Lower leg skin (tissue), 4 donors: ENCODE measurements around the gene TMCC1. TPM values are rescaled to one million over a fixed set of nuclear protein-coding genes. Genes with fewer than 3 reads are reported as not detected.
"Not testable (repeated sequence)": the region's sequence is repeated elsewhere in the genome, so short reads cannot be mapped to it uniquely, and the experiment has no call there.

Experiments used
- DNase-seq, 2 donors: peaks; one replicate each; pipeline ENCODE4 v3.0.0-alpha.2; 2019; ENCODE audit warnings: low spot score in 2 of 2
- H3K4me3 ChIP-seq: fragments of 200-600 bp; sonication (generic); 2 replicates; pipeline ENCODE4 v1.5.1; 2017; ENCODE audit warnings: mild to moderate bottlenecking, low read depth; ENCODE audit not compliant: poor library complexity, severe bottlenecking
- CTCF ChIP-seq, 3 donors: fragments of 450-650 bp; IDR thresholded peaks; one replicate each; pipeline ENCODE4 v1.5.1; 2016; ENCODE audit warnings: antibody characterized with exemption in 3 of 3, mild to moderate bottlenecking in 3 of 3, moderate library complexity in 2 of 3
- POLR2A ChIP-seq, 2 donors: fragments of 450-650 bp; IDR thresholded peaks; one replicate each; pipeline ENCODE4 v1.6.1; 2016 to 2017; ENCODE audit warnings: antibody characterized with exemption in 2 of 2, mild to moderate bottlenecking in 1 of 2, moderate library complexity in 1 of 2
- WGBS, 2 donors: methylation state at CpG; one replicate each; pipeline ENCODE4 v1.1.5; 2018; 5-methylcytosine and 5-hydroxymethylcytosine counted together
- intact Hi-C: fragments of 100-400 bp; cut with DNase I; formaldehyde crosslinking; loops from one replicate; pipeline ENCODE4 v1.15.0; 2023; ENCODE audit warnings: low total_unique reads
- total RNA-seq, 4 donors: library from RNA; depleted of rRNA; stranded (reverse); fragments of >200 nt; gene quantifications; one replicate each; pipeline ENCODE4 v1.1.0, GENCODE V29; 2016

TMCC1 gene
- total RNA-seq, 4 donors from 2014 or later, result 15.1 to 28.6 (median 18.8) TPM

GRCh38 chr3:129701161-129701560, 192.3 kb downstream of the TMCC1 start:
- no peak overlapping the region for H3K4me3 ChIP-seq
- intact Hi-C loops, result no loop called here
- no peak for DNase-seq
- WGBS, 2 donors, result 94 to 97% methylated on average over 4 of the region's 4 CpGs
- TF ChIP-seq CTCF (IDR thresholded peaks at IDR 0.05) (no peak), POLR2A (IDR thresholded peaks at IDR 0.05) (no peak)

GRCh38 chr3:129699612-129700011, 193.9 kb downstream of the TMCC1 start:
- TF ChIP-seq POLR2A (IDR thresholded peaks at IDR 0.05) (no peak), CTCF (IDR thresholded peaks at IDR 0.05) (no peak)
- WGBS, 2 donors, result 88 to 96% methylated on average over 1 of the region's 1 CpG
- H3K4me3 ChIP-seq, result no peak overlapping the region
- DNase-seq, result no peak
- intact Hi-C loops, result no loop called here

GRCh38 chr3:129699199-129699598, 194.3 kb downstream of the TMCC1 start:
- no peak for DNase-seq
- WGBS, 2 donors, result 85% methylated on average over 4 of the region's 4 CpGs
- TF ChIP-seq POLR2A (IDR thresholded peaks at IDR 0.05) (no peak), CTCF (IDR thresholded peaks at IDR 0.05) (no peak)
- intact Hi-C loops, result no loop called here
- H3K4me3 ChIP-seq, result no peak overlapping the region

GRCh38 chr3:129697229-129697969, 196.1 kb downstream of the TMCC1 start:
- 97 to 99% methylated on average over 6 of the region's 6 CpGs for WGBS, 2 donors
- H3K4me3 ChIP-seq, result no peak overlapping the region
- intact Hi-C loops, result no loop called here
- TF ChIP-seq CTCF (IDR thresholded peaks at IDR 0.05) (no peak), POLR2A (IDR thresholded peaks at IDR 0.05) (no peak)
- DNase-seq, result no peak

GRCh38 chr3:129696430-129696829, 197.1 kb downstream of the TMCC1 start:
- intact Hi-C loops, result not testable (repeated sequence)
- WGBS, 2 donors, result 96 to 97% methylated on average over 2 of the region's 2 CpGs

GRCh38 chr3:129695230-129695629, 198.3 kb downstream of the TMCC1 start:
- no peak for TF ChIP-seq CTCF (IDR thresholded peaks at IDR 0.05)
- no peak for TF ChIP-seq POLR2A (IDR thresholded peaks at IDR 0.05)
- DNase-seq, result peak in 1 of 2 donors; percentile 44
- intact Hi-C loops, result no loop called here
- no peak overlapping the region for H3K4me3 ChIP-seq
- WGBS, 2 donors, result 57 to 66% methylated on average over 2 of the region's 2 CpGs

More at GRCh38 chr3:129696430-129696829, 197.1 kb downstream of the TMCC1 start:
- not testable (repeated sequence) for H3K4me3 ChIP-seq, DNase-seq
